BE2C (cell line): ENCODE measurements around the gene GALNT3.
A peak's percentile ranks its signal among the peaks of the same experiment; 100 is the strongest.

ENCODE experiments used
- DNase-seq: peaks from one replicate; pipeline ENCODE4 v3.0.0-alpha.2; 2020
- H3K27me3 ChIP-seq: fragments of 250-450 bp; sonication (Bioruptor Pico); 2 replicates; pipeline ENCODE4 v1.5.1; 2020; ENCODE audit warnings: mild to moderate bottlenecking
- H3K36me3 ChIP-seq: fragments of 250-450 bp; sonication (Bioruptor Pico); 2 replicates; pipeline ENCODE4 v1.5.1; 2020; ENCODE audit warnings: mild to moderate bottlenecking
- H3K4me1 ChIP-seq: fragments of 250-450 bp; sonication (Bioruptor Pico); 2 replicates; pipeline ENCODE4 v1.5.1; 2020
- H3K4me3 ChIP-seq: 2 replicates; pipeline ENCODE4 v1.5.1; 2011; ENCODE audit warnings: low read depth, low read length
- H3K9me3 ChIP-seq: fragments of 250-450 bp; sonication (Bioruptor Pico); 2 replicates; pipeline ENCODE4 v1.5.1; 2020
- TF ChIP-seq, protein P1 (sequence below): IDR thresholded peaks from 2 replicates; pipeline ENCODE4 v1.5.1; 2012; ENCODE audit warnings: mild to moderate bottlenecking, low read depth, low read length

The GALNT3 gene

DNA sequence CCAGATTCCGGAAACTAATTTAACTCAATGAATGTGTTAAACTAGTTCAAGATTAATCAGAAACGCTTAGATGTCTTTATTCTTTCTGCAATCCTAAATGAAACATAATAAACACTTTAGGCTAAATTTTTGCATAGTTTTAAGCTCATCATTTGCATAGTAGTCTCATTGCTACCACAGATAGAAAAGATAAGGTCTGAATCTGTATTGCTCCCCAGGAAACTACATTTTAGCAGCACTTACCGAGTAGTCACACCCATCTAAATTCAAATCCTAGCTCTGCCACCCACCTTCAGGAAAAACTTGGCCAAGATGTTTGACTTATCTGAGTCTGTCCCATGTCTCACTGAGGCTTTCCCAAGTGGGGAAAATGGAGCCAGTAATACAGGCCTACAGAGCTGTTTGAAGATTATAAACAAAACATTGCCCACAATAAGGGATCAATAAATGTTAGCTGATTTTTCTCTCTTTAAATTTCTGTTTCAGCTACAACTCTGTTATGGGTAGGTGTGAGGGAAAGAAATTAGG lies 87.0 kb downstream of the GALNT3 start:
- DNase-seq, result no peak
- H3K9me3 ChIP-seq, result no peaks in the 10 kb centered on the region
- TF ChIP-seq, protein P1, sequence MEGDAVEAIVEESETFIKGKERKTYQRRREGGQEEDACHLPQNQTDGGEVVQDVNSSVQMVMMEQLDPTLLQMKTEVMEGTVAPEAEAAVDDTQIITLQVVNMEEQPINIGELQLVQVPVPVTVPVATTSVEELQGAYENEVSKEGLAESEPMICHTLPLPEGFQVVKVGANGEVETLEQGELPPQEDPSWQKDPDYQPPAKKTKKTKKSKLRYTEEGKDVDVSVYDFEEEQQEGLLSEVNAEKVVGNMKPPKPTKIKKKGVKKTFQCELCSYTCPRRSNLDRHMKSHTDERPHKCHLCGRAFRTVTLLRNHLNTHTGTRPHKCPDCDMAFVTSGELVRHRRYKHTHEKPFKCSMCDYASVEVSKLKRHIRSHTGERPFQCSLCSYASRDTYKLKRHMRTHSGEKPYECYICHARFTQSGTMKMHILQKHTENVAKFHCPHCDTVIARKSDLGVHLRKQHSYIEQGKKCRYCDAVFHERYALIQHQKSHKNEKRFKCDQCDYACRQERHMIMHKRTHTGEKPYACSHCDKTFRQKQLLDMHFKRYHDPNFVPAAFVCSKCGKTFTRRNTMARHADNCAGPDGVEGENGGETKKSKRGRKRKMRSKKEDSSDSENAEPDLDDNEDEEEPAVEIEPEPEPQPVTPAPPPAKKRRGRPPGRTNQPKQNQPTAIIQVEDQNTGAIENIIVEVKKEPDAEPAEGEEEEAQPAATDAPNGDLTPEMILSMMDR, result no peak

DNA sequence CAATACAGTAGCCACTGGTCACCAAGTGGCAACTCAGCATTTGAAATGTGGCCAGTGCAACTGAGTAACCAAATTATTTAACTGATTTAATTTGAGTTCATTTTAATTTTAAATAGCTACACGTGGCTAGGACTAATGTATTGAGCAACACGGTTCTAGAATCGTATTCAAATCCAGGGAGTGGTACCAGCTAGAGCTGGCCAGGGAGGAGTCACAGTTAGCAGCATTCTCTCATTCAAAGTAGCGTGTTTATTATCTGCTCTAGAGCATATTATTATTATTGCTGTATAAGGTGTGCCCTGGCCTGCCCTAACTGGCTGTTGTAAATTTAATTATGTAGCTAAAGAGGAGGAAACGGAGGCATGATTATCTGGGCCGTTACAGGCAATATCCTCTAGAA lies 92.9 kb downstream of the GALNT3 start:
- Histone ChIP-seq H3K4me1 (peaks cover 6% of the 10 kb centered on the region; the same call in 1 of the 2 replicates), H3K4me3 (no peak overlapping the region), H3K9me3 (no peaks in the 10 kb centered on the region), H3K36me3 (no peaks in the 10 kb centered on the region), H3K27me3 (no peaks in the 10 kb centered on the region)
- DNase-seq, result no peak
- TF ChIP-seq, protein P1, result no peak

More for the DNA sequence above, 87.0 kb downstream of the GALNT3 start:
- H3K4me1 ChIP-seq, result no peaks in the 10 kb centered on the region
- no peaks in the 10 kb centered on the region for H3K36me3 ChIP-seq
- H3K27me3 ChIP-seq, result no peaks in the 10 kb centered on the region
- H3K4me3 ChIP-seq, result no peak overlapping the region

DNA sequence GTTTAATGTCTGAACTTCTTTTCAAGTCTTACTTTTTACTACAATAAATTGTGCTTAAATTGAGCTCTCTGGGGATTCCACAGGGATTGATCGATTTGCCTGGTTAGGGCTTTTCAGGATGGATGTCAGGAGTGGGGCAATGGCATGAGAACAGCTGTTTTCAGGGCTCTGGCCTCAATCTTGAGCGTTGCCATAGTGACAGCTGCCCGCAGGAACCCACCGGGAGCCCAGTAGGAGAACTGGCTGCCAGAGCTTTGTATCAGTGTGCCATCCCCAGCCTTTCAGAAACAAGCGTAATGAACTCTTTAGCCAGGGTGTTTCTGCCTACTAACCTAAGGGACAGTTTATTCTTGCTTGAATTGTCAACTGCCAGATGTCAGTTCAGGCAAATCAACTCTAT lies 93.5 kb downstream of the GALNT3 start:
- peak; percentile 51 for DNase-seq
- Histone ChIP-seq H3K36me3 (no peaks in the 10 kb centered on the region), H3K27me3 (no peaks in the 10 kb centered on the region), H3K4me3 (no peak overlapping the region), H3K9me3 (no peaks in the 10 kb centered on the region), H3K4me1 (peaks cover 6% of the 10 kb centered on the region; the same call in 1 of the 2 replicates)
- TF ChIP-seq, protein P1, result no peak

DNA sequence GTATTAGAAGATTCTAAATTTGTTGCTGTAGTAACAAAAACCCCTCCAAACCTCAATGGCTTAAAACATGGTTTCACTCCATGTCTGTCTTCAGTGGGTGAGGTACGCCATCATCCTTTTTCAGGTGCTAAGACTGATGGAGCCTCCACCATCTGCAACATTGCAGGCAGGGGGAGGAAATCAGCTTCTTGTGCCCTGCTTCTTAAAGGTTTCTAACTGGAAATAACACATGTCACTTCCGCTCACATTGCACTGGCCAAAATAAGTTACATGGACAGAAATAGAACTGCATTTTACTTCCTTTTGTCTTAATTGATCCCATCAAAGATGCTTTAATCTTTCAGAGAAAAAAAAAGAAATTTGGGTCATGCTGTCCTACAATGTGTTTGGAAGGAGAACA lies 94.1 kb downstream of the GALNT3 start:
- H3K36me3 ChIP-seq, result no peaks in the 10 kb centered on the region
- H3K4me3 ChIP-seq, result no peak overlapping the region
- no peaks in the 10 kb centered on the region for H3K9me3 ChIP-seq
- DNase-seq, result no peak
- TF ChIP-seq, protein P1, result no peak
- no peaks in the 10 kb centered on the region for H3K27me3 ChIP-seq
- H3K4me1 ChIP-seq, result peaks cover 10% of the 10 kb centered on the region; the same call in 1 of the 2 replicates

DNA sequence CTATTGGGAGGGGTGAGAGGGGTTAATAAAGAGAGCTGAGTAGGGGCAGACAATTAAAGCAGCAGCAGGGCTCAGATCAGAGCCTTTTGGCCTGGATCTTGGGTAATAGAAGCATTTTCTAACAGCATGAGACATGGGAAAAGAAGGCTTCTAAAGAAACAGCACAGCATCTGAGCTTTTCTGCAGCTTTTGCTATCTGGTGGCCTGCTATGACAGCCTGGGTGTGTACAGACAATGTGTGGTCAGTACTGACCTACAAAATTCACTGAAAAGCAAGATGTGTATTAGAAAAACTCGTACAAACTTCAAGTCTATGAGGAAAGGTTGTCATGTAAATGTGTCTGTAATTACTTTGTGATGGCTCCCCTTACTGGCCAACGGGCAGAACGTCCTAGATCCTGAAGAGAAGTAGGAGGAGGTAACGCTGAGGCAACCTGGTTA lies 95.6 kb downstream of the GALNT3 start:
- H3K4me1 ChIP-seq, result peaks cover 11% of the 10 kb centered on the region; the same call in 1 of the 2 replicates
- no peak overlapping the region for H3K4me3 ChIP-seq
- no peaks in the 10 kb centered on the region for H3K36me3 ChIP-seq
- TF ChIP-seq, protein P1, result peak; percentile 60
- H3K27me3 ChIP-seq, result no peaks in the 10 kb centered on the region
- DNase-seq, result peak; percentile 23
- no peaks in the 10 kb centered on the region for H3K9me3 ChIP-seq

DNA sequence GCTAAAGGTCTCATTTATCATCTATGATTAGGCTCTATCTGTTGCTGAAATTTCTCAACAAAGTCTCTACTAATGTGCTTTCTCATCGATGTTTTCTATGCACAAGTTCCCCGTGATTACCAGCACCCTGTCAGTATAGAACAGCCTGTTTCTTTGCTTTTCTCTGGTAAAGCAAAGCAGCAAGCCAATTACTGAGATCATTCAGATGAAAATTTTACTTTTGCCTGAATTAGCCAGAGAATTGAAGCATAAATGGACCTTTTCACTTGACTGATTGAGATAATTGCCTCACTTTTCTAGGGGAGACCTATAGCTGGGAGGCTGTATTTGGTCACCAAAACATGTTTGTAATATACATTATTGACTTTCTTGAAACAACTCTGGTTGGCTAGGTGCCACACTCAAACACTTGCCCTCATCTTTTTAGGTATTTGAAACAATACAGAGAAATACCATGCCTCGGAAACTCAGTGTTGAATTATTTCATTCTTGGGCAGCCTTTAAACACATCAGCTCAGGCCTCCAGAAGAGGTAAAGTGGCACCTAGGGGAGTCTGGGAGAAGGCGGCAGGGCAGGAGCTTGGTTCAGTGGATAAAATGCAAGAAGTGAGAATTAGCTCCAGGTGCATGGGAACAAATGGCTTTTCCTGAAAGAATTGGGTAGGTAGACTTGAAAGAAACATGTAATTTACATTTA lies 96.2 kb downstream of the GALNT3 start:
- H3K4me1 ChIP-seq, result peaks cover 11% of the 10 kb centered on the region; the same call in 1 of the 2 replicates

More for the DNA sequence above, 96.2 kb downstream of the GALNT3 start:
- no peak overlapping the region for H3K4me3 ChIP-seq
- TF ChIP-seq, protein P1, result no peak
- no peaks in the 10 kb centered on the region for H3K27me3 ChIP-seq
- no peaks in the 10 kb centered on the region for H3K36me3 ChIP-seq
- H3K9me3 ChIP-seq, result no peaks in the 10 kb centered on the region
- DNase-seq, result no peak
